ENCODE measurements around the gene ZNF783.

Gene ZNF783

DNA sequence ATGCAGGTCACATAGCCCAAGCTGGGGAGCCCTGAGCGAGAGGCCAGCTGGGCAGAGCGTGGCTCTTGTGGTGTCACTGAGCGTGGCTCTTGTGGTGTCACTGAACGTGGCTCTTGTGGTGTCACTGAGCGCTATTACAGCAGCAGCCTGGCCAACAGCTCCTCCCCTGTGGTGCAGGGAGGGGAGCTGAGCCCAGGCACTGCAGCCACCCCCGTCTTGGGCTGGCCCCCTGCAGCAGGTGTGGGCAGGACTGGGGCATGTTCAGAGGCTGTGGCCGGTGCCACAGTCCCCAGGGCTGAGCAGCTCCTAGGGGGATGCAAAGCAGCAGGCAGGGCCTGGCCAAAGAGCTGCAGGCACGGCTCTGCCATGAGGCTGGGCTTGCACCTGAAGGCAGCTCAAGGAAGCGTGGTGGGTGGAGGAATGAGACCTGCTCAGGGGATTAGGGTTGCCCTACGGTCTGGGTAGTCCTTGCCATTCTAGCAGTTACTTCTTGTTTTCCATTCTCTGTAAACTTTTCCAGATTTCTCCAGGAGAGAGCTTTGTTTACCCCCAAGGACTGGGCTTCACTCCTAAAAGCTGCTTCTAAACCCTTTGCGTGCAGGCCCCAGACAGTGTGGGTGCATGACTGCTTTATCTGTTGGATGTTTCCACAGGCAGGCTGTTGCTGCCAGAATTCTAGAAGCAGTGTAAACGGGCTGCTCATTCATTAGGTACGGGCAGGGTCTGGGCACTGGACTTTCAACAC lies 29.2 kb downstream of the ZNF783 start:
- TF ChIP-seq, protein P1, sequence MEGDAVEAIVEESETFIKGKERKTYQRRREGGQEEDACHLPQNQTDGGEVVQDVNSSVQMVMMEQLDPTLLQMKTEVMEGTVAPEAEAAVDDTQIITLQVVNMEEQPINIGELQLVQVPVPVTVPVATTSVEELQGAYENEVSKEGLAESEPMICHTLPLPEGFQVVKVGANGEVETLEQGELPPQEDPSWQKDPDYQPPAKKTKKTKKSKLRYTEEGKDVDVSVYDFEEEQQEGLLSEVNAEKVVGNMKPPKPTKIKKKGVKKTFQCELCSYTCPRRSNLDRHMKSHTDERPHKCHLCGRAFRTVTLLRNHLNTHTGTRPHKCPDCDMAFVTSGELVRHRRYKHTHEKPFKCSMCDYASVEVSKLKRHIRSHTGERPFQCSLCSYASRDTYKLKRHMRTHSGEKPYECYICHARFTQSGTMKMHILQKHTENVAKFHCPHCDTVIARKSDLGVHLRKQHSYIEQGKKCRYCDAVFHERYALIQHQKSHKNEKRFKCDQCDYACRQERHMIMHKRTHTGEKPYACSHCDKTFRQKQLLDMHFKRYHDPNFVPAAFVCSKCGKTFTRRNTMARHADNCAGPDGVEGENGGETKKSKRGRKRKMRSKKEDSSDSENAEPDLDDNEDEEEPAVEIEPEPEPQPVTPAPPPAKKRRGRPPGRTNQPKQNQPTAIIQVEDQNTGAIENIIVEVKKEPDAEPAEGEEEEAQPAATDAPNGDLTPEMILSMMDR (IDR thresholded peaks at IDR 0.05), result no peak
- Mint-ChIP-seq H3K4me3 (no peak overlapping the region), H3K4me1 (peaks cover 3% of the 10 kb centered on the region), H3K27ac (no peak overlapping the region), H3K27me3 (ENCODE audit: low read depth, poor library complexity) (peaks cover 11% of the 10 kb centered on the region), H3K9me3 (no peaks in the 10 kb centered on the region), H3K36me3 (ENCODE audit: low read depth) (no peaks in the 10 kb centered on the region)
- DNase-seq, result no peak

- Mint-ChIP-seq H3K27me3 (ENCODE audit: low read depth, poor library complexity) (peaks cover 4% of the 10 kb centered on the region), H3K4me3 (no peak overlapping the region), H3K36me3 (ENCODE audit: low read depth) (no peaks in the 10 kb centered on the region), H3K27ac (no peak overlapping the region), H3K9me3 (no peaks in the 10 kb centered on the region), H3K4me1 (no peaks in the 10 kb centered on the region)
- TF ChIP-seq, protein P1 (IDR thresholded peaks at IDR 0.05), result no peak
- DNase-seq, result no peak
Measured at GRCh38 chr7:149291781-149292461, 29.9 kb downstream of the ZNF783 start.

- no peak for DNase-seq
- TF ChIP-seq, protein P1 (IDR thresholded peaks at IDR 0.05), result no peak
- Mint-ChIP-seq H3K27me3 (ENCODE audit: low read depth, poor library complexity) (peaks cover 3% of the 10 kb centered on the region), H3K9me3 (no peaks in the 10 kb centered on the region), H3K27ac (no peak overlapping the region), H3K4me3 (no peak overlapping the region), H3K36me3 (ENCODE audit: low read depth) (no peaks in the 10 kb centered on the region), H3K4me1 (no peaks in the 10 kb centered on the region)
Measured at GRCh38 chr7:149292462-149292823, 30.4 kb downstream of the ZNF783 start.

DNA sequence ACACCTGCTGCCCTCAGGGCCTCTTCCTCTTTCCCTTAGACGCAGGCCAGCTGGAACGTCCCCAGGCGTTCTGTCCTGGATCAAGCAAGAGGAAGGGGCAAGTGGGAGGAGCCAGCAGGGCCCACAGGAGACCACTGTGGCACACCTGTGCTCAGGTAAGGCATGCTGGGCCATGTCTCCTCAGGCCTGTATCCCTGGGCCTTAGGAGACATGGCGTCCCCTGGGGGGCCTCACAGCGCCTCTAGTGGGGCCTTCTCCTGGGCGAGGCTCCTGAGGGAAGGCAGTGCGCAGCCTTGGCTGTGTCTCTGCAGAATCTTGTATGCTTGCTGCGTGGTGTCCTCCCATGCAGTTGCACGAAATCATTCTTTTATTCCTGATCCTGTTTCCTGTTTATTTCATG lies 31.3 kb downstream of the ZNF783 start:
- H3K4me1 Mint-ChIP-seq, result no peaks in the 10 kb centered on the region
- no peak overlapping the region for H3K4me3 Mint-ChIP-seq
- H3K36me3 Mint-ChIP-seq (ENCODE audit: low read depth), result no peaks in the 10 kb centered on the region
- DNase-seq, result no peak
- TF ChIP-seq, protein P1 (IDR thresholded peaks at IDR 0.05), result no peak
- H3K9me3 Mint-ChIP-seq, result peaks cover under 1% of the 10 kb centered on the region
- H3K27me3 Mint-ChIP-seq (ENCODE audit: low read depth, poor library complexity), result no peaks in the 10 kb centered on the region
- H3K27ac Mint-ChIP-seq, result no peak overlapping the region

GRCh38 chr7:149293946-149294633 lies 32.1 kb downstream of the ZNF783 start:
- no peak for DNase-seq
- Mint-ChIP-seq H3K36me3 (ENCODE audit: low read depth) (peaks cover 5% of the 10 kb centered on the region), H3K4me3 (no peak overlapping the region), H3K27ac (no peak overlapping the region), H3K9me3 (peaks cover 8% of the 10 kb centered on the region), H3K27me3 (ENCODE audit: low read depth, poor library complexity) (no peaks in the 10 kb centered on the region), H3K4me1 (no peaks in the 10 kb centered on the region)
- TF ChIP-seq, protein P1 (IDR thresholded peaks at IDR 0.05), result no peak

All from nephron progenitor cell (in vitro differentiated cells).